GM10266 (cell line): Measurements from ENCODE around the gene TAGLN2.

Source experiments
- DNase-seq: peaks from one replicate; pipeline ENCODE4 v3.0.0; 2012; ENCODE audit errors: extremely low spot score
- CTCF ChIP-seq: IDR thresholded peaks from 2 replicates; pipeline ENCODE4 v1.5.1; 2012; ENCODE audit warnings: mild to moderate bottlenecking, low read depth; ENCODE audit not compliant: control insufficient read depth, insufficient read depth; ENCODE audit errors: missing control alignments

Gene TAGLN2

GRCh38 chr1:159943278-159943640, 18.0 kb upstream of the TAGLN2 start:
- TF ChIP-seq CTCF: no peak
- no peak for DNase-seq

- no peak for TF ChIP-seq CTCF
- DNase-seq: no peak
Measured at GRCh38 chr1:159942632-159943277, 17.4 kb upstream of the TAGLN2 start.

- DNase-seq: no peak
- no peak for TF ChIP-seq CTCF
Measured at GRCh38 chr1:159941591-159942560, 16.6 kb upstream of the TAGLN2 start.

- no peak for TF ChIP-seq CTCF
- DNase-seq: no peak
Measured at GRCh38 chr1:159941141-159941540, 15.8 kb upstream of the TAGLN2 start.

- TF ChIP-seq CTCF: no peak
- DNase-seq: no peak
Measured at GRCh38 chr1:159940006-159940620, 14.8 kb upstream of the TAGLN2 start.

- no peak for TF ChIP-seq CTCF
- DNase-seq: no peak
Measured at GRCh38 chr1:159939678-159940002, 14.3 kb upstream of the TAGLN2 start.
